Gastrocnemius medialis (tissue), 4 donors: Measurements from ENCODE around the gene GPHA2. TPM values are rescaled to one million over a fixed set of nuclear protein-coding genes. Genes with fewer than 3 reads are reported as not detected.
"Not testable (repeated sequence)": the region's sequence is repeated elsewhere in the genome, so short reads cannot be mapped to it uniquely, and the experiment has no call there.

Experiments
- ATAC-seq, 2 donors: fragments of 150-250 bp; one replicate each; pipeline ENCODE4 v1.9.1; 2016
- DNase-seq, 2 donors: peaks; one replicate each; pipeline ENCODE4 v3.0.0-alpha.2; 2019
- H3K27ac ChIP-seq, 4 donors: fragments of 200-600 bp; sonication (generic); 1 replicate in 1 of 4; 2 replicates in 3 of 4; pipeline ENCODE4 v1.5.1; 2016 to 2018; ENCODE audit warnings: mild to moderate bottlenecking in 2 of 4, moderate library complexity in 1 of 4
- H3K27me3 ChIP-seq, 3 donors: fragments of 200-600 bp; sonication (generic) in 2 of 3; 1 replicate in 1 of 3; 2 replicates in 2 of 3; pipeline versions ENCODE4 v1.5.1 to v1.6.0; 2016 to 2019; ENCODE audit warnings: mild to moderate bottlenecking in 1 of 3, moderate library complexity in 1 of 3
- H3K36me3 ChIP-seq, 2 donors: fragments of 200-600 bp; sonication (generic) in 1 of 2; one replicate each; pipeline ENCODE4 v1.5.1; 2017 to 2018
- H3K4me1 ChIP-seq, 2 donors: fragments of 200-600 bp; sonication (generic) in 1 of 2; one replicate each; pipeline ENCODE4 v1.5.1; 2016 to 2017; ENCODE audit warnings: mild to moderate bottlenecking in 2 of 2
- H3K4me3 ChIP-seq, 4 donors: fragments of 200-600 bp; sonication (generic) in 3 of 4; 1 replicate in 1 of 4; 2 replicates in 3 of 4; pipeline ENCODE4 v1.5.1; 2016 to 2019; ENCODE audit warnings: mild to moderate bottlenecking in 2 of 4
- H3K9me3 ChIP-seq, 3 donors: fragments of 200-600 bp; sonication (generic) in 2 of 3; 1 replicate in 1 of 3; 2 replicates in 2 of 3; pipeline ENCODE4 v1.5.1; 2016 to 2019
- CTCF ChIP-seq, 5 experiments: fragments of 450-650 bp in 3 of 5; fragments of 200-600 bp in 2 of 5; sonication (generic) in 2 of 5; IDR thresholded peaks in 4 of 5; conservative IDR thresholded peaks in 1 of 5; 1 replicate in 4 of 5; 2 replicates in 1 of 5; pipeline ENCODE4 v1.5.1; 2016 to 2019; ENCODE audit warnings: antibody characterized with exemption in 5 of 5, mild to moderate bottlenecking in 3 of 5, moderate library complexity in 3 of 5
- POLR2A ChIP-seq, 2 donors: fragments of 450-650 bp; IDR thresholded peaks; one replicate each; pipeline ENCODE4 v1.6.1; 2017; ENCODE audit warnings: antibody characterized with exemption in 2 of 2, mild to moderate bottlenecking in 2 of 2, moderate library complexity in 2 of 2
- in situ Hi-C, 4 donors: fragments of 200-750 bp; cut with MboI; loops; one replicate each; pipeline versions ENCODE4 v1.15.0 to v1.8.0; 2017; ENCODE audit warnings: low sequenced_read_pairs in 4 of 4
- intact Hi-C: fragments of 100-400 bp; cut with DNase I; formaldehyde crosslinking; loops from one replicate; pipeline ENCODE4 v1.15.1; 2023; ENCODE audit warnings: low total_unique reads
- total RNA-seq, 4 donors: library from RNA; depleted of rRNA; stranded (reverse); fragments of >200 nt; gene quantifications; one replicate each; pipeline versions ENCODE4 v1.1.0 to v1.2.3, GENCODE V29; 2016

GPHA2 gene
- total RNA-seq = not detected

- Histone ChIP-seq H3K4me1 (no peaks in the 10 kb centered on the region), H3K9me3 (no peaks in the 10 kb centered on the region), H3K4me3 (no peak within 1 kb of the TSS), H3K36me3 (peaks cover 0 to 36% of the 10 kb centered on the region in 2 donors), H3K27ac (no peak within 1 kb of the TSS), H3K27me3 (no peaks in the 10 kb centered on the region)
- no peak for TF ChIP-seq CTCF (IDR thresholded peaks at IDR 0.05 in 4 of 5, conservative IDR thresholded peaks at IDR 0.05 in 1 of 5)
- TF ChIP-seq POLR2A (IDR thresholded peaks at IDR 0.05) = no peak
- no peak for DNase-seq
- ATAC-seq = peak in 1 of 2 donors; percentile 22
- intact Hi-C loops = no loop called here
- in situ Hi-C loops = no loop called here
These were observed at the start of gene GPHA2 for GRCh38 chr11:64935359-64936081. TSS of gene GPHA2 (minus strand) at chr11:64935893. CDS start at chr11:64935460, 433 bp downstream.

DNA sequence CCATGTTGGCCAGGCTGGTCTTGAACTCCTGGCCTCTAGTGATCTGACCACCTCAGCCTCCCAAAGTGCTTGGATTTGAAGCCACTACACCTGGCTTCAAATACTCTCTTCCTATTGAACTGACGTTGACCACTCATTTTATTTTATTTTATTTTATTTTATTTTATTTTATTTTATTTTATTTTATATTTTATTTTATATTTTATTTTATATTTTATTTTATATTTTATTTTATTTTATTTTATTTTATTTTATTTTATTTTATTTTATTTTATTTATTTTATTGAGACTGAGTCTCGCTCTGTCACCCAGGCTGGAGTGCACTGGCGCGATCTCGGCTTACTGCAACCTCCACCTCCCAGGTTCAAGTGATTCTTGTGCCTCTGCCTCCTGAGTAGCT, 47.6 kb upstream of the GPHA2 start:
- H3K27me3 ChIP-seq, H3K27ac ChIP-seq, H3K9me3 ChIP-seq, H3K4me1 ChIP-seq, H3K36me3 ChIP-seq, in situ Hi-C loops, H3K4me3 ChIP-seq, DNase-seq, ATAC-seq, intact Hi-C loops: not testable (repeated sequence)

- no peak overlapping the region for H3K27ac ChIP-seq
- intact Hi-C loops = no loop called here
- no peaks in the 10 kb centered on the region for H3K36me3 ChIP-seq
- no peak overlapping the region for H3K4me3 ChIP-seq
- H3K9me3 ChIP-seq = no peaks in the 10 kb centered on the region
- TF ChIP-seq POLR2A (IDR thresholded peaks at IDR 0.05) = no peak
- TF ChIP-seq CTCF (IDR thresholded peaks at IDR 0.05 in 4 of 5, conservative IDR thresholded peaks at IDR 0.05 in 1 of 5) = no peak
- peaks cover 0 to 9% of the 10 kb centered on the region in 2 donors for H3K4me1 ChIP-seq
- in situ Hi-C loops = no loop called here
- no peak for ATAC-seq
- DNase-seq = no peak
- no peaks in the 10 kb centered on the region for H3K27me3 ChIP-seq
These were observed 41.0 kb upstream of the GPHA2 start for GRCh38 chr11:64976651-64977050.

GRCh38 chr11:64974124-64974523, 38.4 kb upstream of the GPHA2 start:
- no peak for ATAC-seq

More at GRCh38 chr11:64974124-64974523, 38.4 kb upstream of the GPHA2 start:
- Histone ChIP-seq H3K27ac (no peak overlapping the region), H3K36me3 (no peaks in the 10 kb centered on the region), H3K4me1 (peaks cover 0 to 11% of the 10 kb centered on the region in 2 donors), H3K27me3 (no peaks in the 10 kb centered on the region), H3K9me3 (no peaks in the 10 kb centered on the region), H3K4me3 (no peak overlapping the region)
- intact Hi-C loops = no loop called here
- no peak for DNase-seq
- TF ChIP-seq POLR2A (IDR thresholded peaks at IDR 0.05) = no peak
- no peak for TF ChIP-seq CTCF (IDR thresholded peaks at IDR 0.05 in 4 of 5, conservative IDR thresholded peaks at IDR 0.05 in 1 of 5)
- in situ Hi-C loops = no loop called here
